Measurements from ENCODE around the gene MINDY4. TPM values are rescaled to one million over a fixed set of nuclear protein-coding genes. Genes with fewer than 3 reads are reported as not detected.

Gene MINDY4
- total RNA-seq, 2 experiments from 2014 or later = 0.36 to 0.60 TPM

DNA sequence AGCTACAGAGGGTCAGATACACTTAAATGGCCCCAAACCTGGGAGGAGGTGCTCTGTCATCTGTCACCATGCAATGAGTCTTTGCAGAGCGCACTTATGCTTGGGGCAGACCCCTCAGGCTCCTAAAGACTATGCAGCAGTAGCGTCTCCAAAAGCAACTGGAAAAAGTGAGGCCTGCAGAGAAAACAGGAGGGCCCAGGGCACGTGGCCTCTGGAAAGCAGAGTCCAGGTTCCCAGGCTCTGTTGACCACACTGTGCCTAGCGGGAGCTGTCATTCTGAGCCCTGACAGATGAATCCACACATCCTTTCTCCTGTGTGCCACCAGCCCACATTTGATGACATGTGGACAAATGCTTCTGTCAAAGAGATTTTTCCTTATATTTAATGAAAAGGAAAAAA lies 66.4 kb downstream of the MINDY4 start:
- POLR2A ChIA-PET = no interaction called here
- Mint-ChIP-seq H3K4me1 (ENCODE audit: low read depth) (no peaks in the 10 kb centered on the region), H3K27ac (no peak overlapping the region), H3K9me3 (peaks cover 9% of the 10 kb centered on the region), H3K4me3 (no peak overlapping the region), H3K27me3 (no peaks in the 10 kb centered on the region), H3K36me3 (ENCODE audit: low read depth) (peaks cover 12% of the 10 kb centered on the region)
- no peak overlapping the region for H3K4me3 ChIP-seq (ENCODE audit: low read length)
- CTCF ChIA-PET = no interaction called here
- intact Hi-C loops (cut with DNase I, micrococcal nuclease) = no loop called here
- DNase-seq (no peak), ATAC-seq (ENCODE audit: poor library complexity) (no peak)
- peaks cover 0 to 16% of the 10 kb centered on the region in 2 experiments for H3K9me3 ChIP-seq (ENCODE audit: control insufficient read depth in 1 of 2, insufficient read depth in 1 of 2, low read length in 2 of 2)
- H3K27me3 ChIP-seq (ENCODE audit: control insufficient read depth in 1 of 2, insufficient read depth in 2 of 2, low read length in 2 of 2) = no peaks in the 10 kb centered on the region
- H3K27ac ChIP-seq (ENCODE audit: low read depth in 1 of 2, low read length in 2 of 2) = no peak overlapping the region
- H3K36me3 ChIP-seq (ENCODE audit: insufficient read depth, low read length) = no peaks in the 10 kb centered on the region
- TF ChIP-seq, protein P1, sequence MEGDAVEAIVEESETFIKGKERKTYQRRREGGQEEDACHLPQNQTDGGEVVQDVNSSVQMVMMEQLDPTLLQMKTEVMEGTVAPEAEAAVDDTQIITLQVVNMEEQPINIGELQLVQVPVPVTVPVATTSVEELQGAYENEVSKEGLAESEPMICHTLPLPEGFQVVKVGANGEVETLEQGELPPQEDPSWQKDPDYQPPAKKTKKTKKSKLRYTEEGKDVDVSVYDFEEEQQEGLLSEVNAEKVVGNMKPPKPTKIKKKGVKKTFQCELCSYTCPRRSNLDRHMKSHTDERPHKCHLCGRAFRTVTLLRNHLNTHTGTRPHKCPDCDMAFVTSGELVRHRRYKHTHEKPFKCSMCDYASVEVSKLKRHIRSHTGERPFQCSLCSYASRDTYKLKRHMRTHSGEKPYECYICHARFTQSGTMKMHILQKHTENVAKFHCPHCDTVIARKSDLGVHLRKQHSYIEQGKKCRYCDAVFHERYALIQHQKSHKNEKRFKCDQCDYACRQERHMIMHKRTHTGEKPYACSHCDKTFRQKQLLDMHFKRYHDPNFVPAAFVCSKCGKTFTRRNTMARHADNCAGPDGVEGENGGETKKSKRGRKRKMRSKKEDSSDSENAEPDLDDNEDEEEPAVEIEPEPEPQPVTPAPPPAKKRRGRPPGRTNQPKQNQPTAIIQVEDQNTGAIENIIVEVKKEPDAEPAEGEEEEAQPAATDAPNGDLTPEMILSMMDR (IDR thresholded peaks at IDR 0.05) = no peak
- H3K4me1 ChIP-seq (ENCODE audit: insufficient read depth, low read length) = no peaks in the 10 kb centered on the region

DNA sequence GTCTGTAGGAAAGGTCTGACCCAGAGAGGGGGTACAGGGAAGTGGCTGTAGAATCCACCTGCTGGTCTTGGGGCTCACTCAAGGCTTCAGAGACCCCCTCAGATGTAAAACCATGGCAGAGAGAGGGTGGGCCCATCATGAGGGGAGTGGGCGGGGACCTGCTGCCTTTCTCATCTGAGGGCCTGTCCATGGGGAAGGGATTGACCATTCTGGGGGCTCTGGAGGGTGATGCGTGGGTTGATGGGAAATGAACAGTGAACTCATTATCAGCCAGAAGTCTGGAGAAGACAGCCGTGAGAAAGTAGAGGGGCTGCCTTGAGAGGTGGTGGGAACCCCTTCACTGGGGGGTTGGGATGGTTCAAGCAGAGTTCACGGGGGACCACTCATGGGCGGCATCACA lies 66.8 kb downstream of the MINDY4 start:
- H3K27me3 ChIP-seq (ENCODE audit: control insufficient read depth in 1 of 2, insufficient read depth in 2 of 2, low read length in 2 of 2) = no peaks in the 10 kb centered on the region
- no peaks in the 10 kb centered on the region for H3K36me3 ChIP-seq (ENCODE audit: insufficient read depth, low read length)
- H3K36me3 Mint-ChIP-seq (ENCODE audit: low read depth) = peaks cover 8% of the 10 kb centered on the region
- H3K4me3 ChIP-seq (ENCODE audit: low read length) = no peak overlapping the region
- H3K27ac ChIP-seq (ENCODE audit: low read depth in 1 of 2, low read length in 2 of 2) = no peak overlapping the region
- H3K27ac Mint-ChIP-seq = no peak overlapping the region
- H3K9me3 ChIP-seq (ENCODE audit: control insufficient read depth in 1 of 2, insufficient read depth in 1 of 2, low read length in 2 of 2) = peaks cover 0 to 15% of the 10 kb centered on the region in 2 experiments
- peaks cover 5% of the 10 kb centered on the region for H3K9me3 Mint-ChIP-seq
- H3K4me3 Mint-ChIP-seq = no peak overlapping the region
- H3K4me1 ChIP-seq (ENCODE audit: insufficient read depth, low read length) = no peaks in the 10 kb centered on the region
- DNase-seq = no peak
- H3K4me1 Mint-ChIP-seq (ENCODE audit: low read depth) = no peaks in the 10 kb centered on the region
- intact Hi-C loops (cut with DNase I, micrococcal nuclease) = no loop called here
- POLR2A ChIA-PET = no interaction called here
- ATAC-seq (ENCODE audit: poor library complexity) = no peak
- H3K27me3 Mint-ChIP-seq = no peaks in the 10 kb centered on the region
- CTCF ChIA-PET = no interaction called here
- TF ChIP-seq, protein P1 (IDR thresholded peaks at IDR 0.05) = no peak

DNA sequence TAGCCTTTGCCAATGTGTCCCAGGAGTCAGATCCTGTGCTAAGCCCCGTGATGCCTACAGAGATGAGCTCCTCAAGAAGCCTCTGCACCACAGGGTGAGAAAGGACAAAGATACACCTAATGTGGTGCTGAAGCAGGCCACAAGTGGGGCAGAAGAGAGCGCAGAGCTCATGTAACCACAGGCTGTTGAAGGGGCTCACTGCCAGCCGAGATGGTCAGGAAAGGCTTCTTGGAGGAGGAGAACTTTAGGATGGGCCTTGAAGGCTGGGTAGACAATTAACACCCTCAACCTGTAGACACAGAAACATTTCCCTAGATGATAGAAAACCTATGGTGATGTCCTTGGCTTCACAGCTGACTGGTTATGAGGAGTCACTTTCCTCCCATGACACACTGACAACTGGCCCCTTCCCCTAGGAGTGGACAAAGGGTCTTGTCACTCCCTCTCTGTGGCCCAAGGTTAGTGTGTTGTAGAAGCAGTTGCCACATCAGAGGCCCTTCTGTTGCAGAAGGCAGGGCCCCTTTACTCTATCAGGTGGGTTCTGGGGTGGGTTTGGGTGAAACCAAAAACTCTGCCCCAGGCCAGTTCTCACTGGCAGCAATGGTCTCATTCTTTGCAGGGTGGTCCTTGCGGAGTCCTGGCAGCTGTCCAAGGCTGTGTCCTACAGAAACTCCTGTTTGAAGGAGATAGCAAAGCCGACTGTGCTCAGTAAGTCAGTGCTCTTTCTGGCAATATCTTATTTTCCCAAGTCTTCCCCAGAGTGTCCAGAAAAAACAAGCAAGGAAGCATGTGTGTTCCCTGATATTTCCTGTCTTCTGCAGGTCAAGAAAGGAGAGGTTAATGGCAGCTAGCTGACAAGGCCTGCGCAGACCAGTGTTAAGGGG lies 69.2 kb downstream of the MINDY4 start:
- TF ChIP-seq, protein P1 (IDR thresholded peaks at IDR 0.05) = no peak
- Mint-ChIP-seq H3K36me3 (ENCODE audit: low read depth) (no peaks in the 10 kb centered on the region), H3K27me3 (no peaks in the 10 kb centered on the region), H3K9me3 (no peaks in the 10 kb centered on the region), H3K4me3 (no peak overlapping the region), H3K27ac (no peak overlapping the region), H3K4me1 (ENCODE audit: low read depth) (no peaks in the 10 kb centered on the region)
- H3K27me3 ChIP-seq (ENCODE audit: control insufficient read depth in 1 of 2, insufficient read depth in 2 of 2, low read length in 2 of 2) = no peaks in the 10 kb centered on the region
- no peaks in the 10 kb centered on the region for H3K36me3 ChIP-seq (ENCODE audit: insufficient read depth, low read length)
- DNase-seq (no peak), ATAC-seq (ENCODE audit: poor library complexity) (no peak)
- POLR2A ChIA-PET = no interaction called here
- no peak overlapping the region for H3K4me3 ChIP-seq (ENCODE audit: low read length)
- intact Hi-C loops (cut with DNase I, micrococcal nuclease) = no loop called here
- H3K4me1 ChIP-seq (ENCODE audit: insufficient read depth, low read length) = no peaks in the 10 kb centered on the region
- CTCF ChIA-PET = interaction anchor here (1.4 kb wide), 1 partner anchor 11 kb away, joined by 4 read pairs; no protein-coding TSS in a partner anchor
- H3K9me3 ChIP-seq (ENCODE audit: control insufficient read depth in 1 of 2, insufficient read depth in 1 of 2, low read length in 2 of 2) = peaks cover 0 to 3% of the 10 kb centered on the region in 2 experiments
- no peak overlapping the region for H3K27ac ChIP-seq (ENCODE audit: low read depth in 1 of 2, low read length in 2 of 2)

Measured in CD4-positive, alpha-beta T cell (primary cell).